HG02885 (cell line): ENCODE measurements around the gene DGKD.

ENCODE experiments used
- ATAC-seq: cut with Tn5 transposase; IDR thresholded peaks from one replicate; pipeline ENCODE4 v1.9.1; 2021; ENCODE audit warnings: mild to moderate bottlenecking; ENCODE audit not compliant: unreplicated experiment, poor library complexity

Gene DGKD

GRCh38 chr2:233468741-233469110 is 114.4 kb downstream of the DGKD start:
- ATAC-seq: no peak

- ATAC-seq: no peak
Observed at GRCh38 chr2:233469261-233470010, 115.1 kb downstream of the DGKD start.

- ATAC-seq: no peak
Observed at GRCh38 chr2:233470011-233470687, 115.9 kb downstream of the DGKD start.

GRCh38 chr2:233470839-233471238 is 116.5 kb downstream of the DGKD start:
- ATAC-seq: no peak

GRCh38 chr2:233471291-233472035 is 117.2 kb downstream of the DGKD start:
- no peak for ATAC-seq

- ATAC-seq: no peak
Observed at GRCh38 chr2:233473386-233473791, 119.1 kb downstream of the DGKD start.

GRCh38 chr2:233473878-233474277 is 119.6 kb downstream of the DGKD start:
- ATAC-seq: no peak

DNA sequence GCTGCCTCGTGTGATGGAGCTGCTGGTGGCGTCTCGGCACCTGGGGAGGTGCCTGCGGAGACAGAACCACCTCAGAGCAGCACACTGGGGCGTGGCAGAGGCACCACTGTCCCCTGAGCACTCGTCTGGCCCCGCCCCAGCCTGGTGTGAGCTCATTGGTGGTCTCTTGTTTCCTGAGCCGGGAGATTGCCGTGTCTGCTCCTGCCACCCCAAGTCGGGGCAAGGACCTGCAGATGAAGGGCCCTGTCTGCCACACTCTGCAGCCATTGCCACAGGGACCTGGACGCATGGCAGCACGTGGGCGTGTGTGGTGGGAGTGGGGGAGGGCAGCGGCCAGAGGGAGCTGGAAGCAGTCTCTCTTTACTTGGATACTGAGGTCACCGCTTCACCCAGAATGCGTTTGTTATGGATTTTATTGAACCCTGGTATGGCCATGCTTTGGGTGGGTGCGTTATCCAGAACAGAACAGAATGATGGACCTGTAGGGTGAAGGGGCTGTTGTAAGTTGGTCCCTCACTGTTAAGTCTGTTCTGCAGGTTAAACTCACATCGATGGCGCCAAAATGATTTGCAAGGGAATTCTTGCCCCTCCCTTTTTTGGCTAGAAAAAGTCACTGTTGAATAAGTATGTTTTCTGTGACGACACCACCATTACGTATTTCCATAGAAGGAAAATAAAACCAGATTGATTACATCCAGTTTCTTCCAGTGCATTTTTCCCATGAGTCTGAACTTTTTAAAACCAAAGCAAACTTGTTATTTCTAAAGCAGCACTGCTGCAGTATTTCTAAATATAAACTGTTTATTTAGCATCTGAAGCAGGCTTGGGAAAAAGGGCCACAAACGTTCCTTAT is 120.2 kb downstream of the DGKD start:
- ATAC-seq: no peak

DNA sequence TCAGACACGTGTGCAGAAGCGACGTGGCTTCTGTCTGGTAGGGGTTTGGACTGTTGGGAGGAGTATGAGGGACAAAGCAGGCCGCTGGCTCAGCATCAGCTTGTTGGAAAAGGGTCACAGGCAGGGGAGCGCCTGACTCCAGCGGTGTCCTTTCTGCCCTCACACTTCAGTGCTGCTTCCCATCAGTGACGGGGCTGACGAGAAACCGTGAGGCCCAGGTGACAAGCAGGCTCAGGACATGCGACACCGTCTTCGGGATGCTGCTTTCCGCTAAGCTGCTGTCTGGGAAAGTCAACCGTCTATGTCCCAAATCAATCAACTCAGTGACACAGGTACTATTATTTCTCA is 121.7 kb downstream of the DGKD start:
- ATAC-seq: no peak

- no peak for ATAC-seq
Observed at GRCh38 chr2:233476651-233477547, 122.6 kb downstream of the DGKD start.

DNA sequence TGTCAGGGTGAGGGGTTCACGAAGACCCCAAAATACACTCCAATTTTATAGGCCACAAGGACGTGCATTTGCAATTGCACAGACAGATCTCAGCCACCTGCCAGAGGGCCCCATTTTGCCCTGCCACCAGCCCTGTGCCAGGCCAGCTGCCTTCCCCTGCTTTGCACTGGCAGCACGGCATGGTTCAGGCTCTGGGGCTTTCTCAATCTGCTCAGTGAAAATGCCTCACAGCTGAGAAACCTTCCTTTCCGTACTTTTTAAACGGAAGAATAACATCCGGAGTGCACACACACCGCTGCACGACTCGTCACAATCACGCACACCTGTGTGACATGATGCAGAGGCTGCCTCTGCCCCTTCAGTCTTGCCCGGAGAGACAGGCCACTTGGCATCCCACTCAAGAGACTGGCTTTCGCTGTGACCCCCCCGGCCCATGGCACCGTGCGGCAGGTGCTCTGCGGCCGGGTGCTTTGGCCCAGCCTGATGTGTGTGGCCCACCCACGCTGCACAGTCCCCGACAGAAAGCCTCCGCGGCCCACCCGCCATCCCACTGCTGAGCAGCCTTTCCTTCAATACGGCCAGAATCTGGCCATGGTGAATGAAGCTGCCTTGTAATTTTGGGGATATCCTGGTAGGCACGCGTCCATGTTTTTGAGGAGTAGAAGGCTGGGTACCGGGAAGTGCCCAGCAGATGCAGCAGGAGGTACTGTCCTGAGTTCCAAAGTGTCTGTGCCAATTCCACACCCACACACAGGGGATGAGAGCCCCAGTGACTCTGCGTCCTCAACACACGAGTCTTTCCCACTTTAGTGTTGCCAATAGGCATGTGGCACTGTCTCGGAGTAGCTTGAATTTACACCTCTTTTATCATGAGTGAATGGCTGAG is 123.5 kb downstream of the DGKD start:
- ATAC-seq: no peak

- no peak for ATAC-seq
Observed at GRCh38 chr2:233479616-233480489, 125.6 kb downstream of the DGKD start.

DNA sequence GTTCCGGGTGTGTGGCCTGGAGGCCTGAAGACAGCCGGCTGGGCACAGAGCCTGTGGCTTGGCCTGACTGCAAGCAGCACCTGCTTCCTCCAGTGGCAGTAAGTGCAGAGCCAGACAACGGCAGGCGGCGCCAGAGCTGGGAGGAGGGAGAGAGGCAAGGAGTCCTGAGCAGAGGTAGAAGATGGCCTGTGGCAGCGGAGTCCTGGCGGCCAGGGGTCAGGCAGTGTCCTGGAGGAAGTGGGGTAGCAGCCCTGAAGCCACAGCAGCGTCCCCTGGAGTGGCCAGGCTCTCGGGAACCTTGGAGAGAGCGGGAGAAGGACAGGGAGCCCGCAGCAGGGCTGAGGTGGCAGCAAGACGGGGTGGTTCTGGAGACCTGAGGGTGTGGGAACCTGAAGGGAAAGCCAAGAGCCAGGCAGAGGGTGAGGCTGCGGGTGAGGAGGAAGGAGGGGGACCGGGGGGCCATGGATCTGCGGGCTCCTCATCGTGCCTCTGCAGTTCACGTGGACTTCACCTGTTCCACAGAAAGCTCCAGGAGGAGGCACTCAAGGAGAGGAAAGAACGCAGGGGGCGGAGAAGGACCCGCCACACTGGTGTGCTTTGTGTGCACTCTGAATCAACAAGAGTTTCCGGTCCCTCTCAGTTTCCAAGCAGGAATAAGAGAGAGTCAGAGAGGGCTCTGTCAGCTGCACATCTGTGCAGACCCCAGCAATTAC is 126.4 kb downstream of the DGKD start:
- ATAC-seq: no peak

- no peak for ATAC-seq
Observed at GRCh38 chr2:233481368-233482142, 127.3 kb downstream of the DGKD start.

- ATAC-seq: no peak
Observed at GRCh38 chr2:233482616-233483015, 128.3 kb downstream of the DGKD start.

GRCh38 chr2:233485726-233486125 is 131.4 kb downstream of the DGKD start:
- ATAC-seq: no peak
